Measurements from ENCODE around the gene MEMO1.
"Not testable (repeated sequence)": the region's sequence is repeated elsewhere in the genome, so short reads cannot be mapped to it uniquely, and the experiment has no call there.

Gene MEMO1

GRCh38 chr2:32043561-32043960, 32.8 kb upstream of the MEMO1 start:
- Histone ChIP-seq H3K4me2 (ENCODE audit: low read length) (no peak overlapping the region), H3K36me3 (ENCODE audit: control insufficient read depth, insufficient read depth, low read length) (no peaks in the 10 kb centered on the region), H3K9ac (no peak overlapping the region), H3K9me3 (ENCODE audit: control insufficient read depth, low read length) (no peaks in the 10 kb centered on the region), H2AFZ (no peak overlapping the region), H3K79me2 (no peaks in the 10 kb centered on the region), H3K27me3 (ENCODE audit: control insufficient read depth, insufficient read depth, low read length) (no peaks in the 10 kb centered on the region), H3K27ac (no peak overlapping the region), H3K4me1 (peaks cover 4% of the 10 kb centered on the region), H3K4me3 (ENCODE audit: low read depth, low read length) (no peak overlapping the region)
- TF ChIP-seq CTCF (IDR thresholded peaks at IDR 0.05): no peak

DNA sequence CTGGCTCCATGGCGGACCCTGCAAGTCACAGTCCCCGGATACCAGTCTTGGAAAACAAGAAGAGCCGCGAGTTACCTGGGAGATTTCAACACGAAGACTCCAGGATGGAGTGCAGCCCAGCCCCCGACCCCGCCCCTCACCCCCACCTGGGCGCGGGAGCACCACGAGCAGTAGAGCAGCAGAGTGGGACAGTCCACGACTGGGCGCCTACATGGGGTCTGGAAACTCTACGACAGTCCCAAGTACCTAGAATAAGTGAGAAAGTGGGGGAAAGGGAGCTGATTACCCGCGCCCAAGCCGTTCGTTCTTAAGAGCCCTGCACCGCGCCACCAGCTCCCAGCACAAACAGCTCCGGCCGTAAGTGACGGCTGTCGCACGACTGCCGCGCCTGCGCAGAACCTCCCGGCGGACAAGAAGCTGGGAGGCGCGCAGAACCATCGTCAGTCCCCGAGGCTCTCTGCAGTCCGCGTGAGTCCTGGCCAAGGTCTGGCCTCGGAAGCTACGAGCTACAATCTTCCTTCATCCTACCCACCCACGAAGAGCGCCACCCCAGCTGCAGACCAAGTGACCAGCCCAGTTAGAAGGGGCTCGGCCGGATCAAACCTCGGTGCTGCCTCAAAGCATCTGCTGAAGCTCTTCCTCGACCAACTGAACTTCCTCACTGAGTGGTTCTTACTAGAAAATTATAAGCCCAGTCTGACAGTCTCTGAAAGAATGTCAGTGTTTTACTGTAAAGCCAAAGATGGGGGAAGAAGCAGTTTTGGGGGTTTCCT, 28.8 kb upstream of the MEMO1 start, which contains the start of gene DPY30:
Gene DPY30 (minus strand): TSS at position 359 of the 773 bp plus-strand sequence. CDS start 349 bp downstream, at position 10.
- peaks cover 4% of the 10 kb centered on the region for H3K4me1 ChIP-seq
- H3K27ac ChIP-seq: peak within 1 kb of the TSS; percentile 73
- H3K9me3 ChIP-seq (ENCODE audit: control insufficient read depth, low read length): no peaks in the 10 kb centered on the region
- H3K36me3 ChIP-seq (ENCODE audit: control insufficient read depth, insufficient read depth, low read length): no peaks in the 10 kb centered on the region
- no peaks in the 10 kb centered on the region for H3K27me3 ChIP-seq (ENCODE audit: control insufficient read depth, insufficient read depth, low read length)
- no peak for TF ChIP-seq CTCF (IDR thresholded peaks at IDR 0.05)
- peak within 1 kb of the TSS; percentile 78 for H3K4me3 ChIP-seq (ENCODE audit: low read depth, low read length)
- H2AFZ ChIP-seq: peak within 1 kb of the TSS; percentile 92
- H3K79me2 ChIP-seq: peaks cover 2% of the 10 kb centered on the region
- peak within 1 kb of the TSS; percentile 84 for H3K4me2 ChIP-seq (ENCODE audit: low read length)
- no peak within 1 kb of the TSS for H3K9ac ChIP-seq

DNA sequence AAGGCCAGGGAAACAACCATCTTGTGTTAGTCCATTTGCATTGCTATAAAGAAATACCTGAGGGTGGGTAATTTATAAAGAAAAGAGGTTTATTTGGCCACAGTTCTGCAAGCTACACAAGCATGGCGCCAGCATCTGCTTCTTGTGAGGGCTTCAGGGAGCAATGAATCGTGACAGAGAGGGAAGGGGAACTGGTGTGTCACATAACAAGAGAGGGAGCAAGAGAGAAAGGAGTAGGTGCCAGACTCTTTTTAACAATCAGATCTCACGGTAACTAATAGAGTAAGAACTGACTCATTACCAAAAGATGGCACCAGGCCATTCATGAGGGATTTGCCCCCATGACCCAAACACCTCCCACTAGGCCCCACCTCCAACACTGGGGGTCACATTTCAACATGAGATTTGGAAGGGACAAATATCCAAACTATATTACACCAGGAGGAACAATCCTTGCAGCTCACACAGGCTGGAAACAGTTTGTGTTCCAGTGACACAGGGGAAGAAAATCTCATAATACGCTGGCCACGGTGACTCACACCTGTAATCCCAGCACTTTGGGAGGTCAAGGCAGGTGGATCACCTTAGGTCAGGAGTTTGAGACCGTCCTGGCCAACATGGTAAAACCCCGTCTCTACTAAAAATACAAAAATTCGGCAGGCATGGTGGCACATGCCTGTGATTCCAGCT, 23.5 kb upstream of the MEMO1 start:
- not testable (repeated sequence) for H3K9me3 ChIP-seq (ENCODE audit: control insufficient read depth, low read length); H3K27ac ChIP-seq; H3K4me1 ChIP-seq; H3K27me3 ChIP-seq (ENCODE audit: control insufficient read depth, insufficient read depth, low read length); H3K9ac ChIP-seq; H2AFZ ChIP-seq; H3K4me3 ChIP-seq (ENCODE audit: low read depth, low read length); H3K4me2 ChIP-seq (ENCODE audit: low read length); H3K36me3 ChIP-seq (ENCODE audit: control insufficient read depth, insufficient read depth, low read length)
- peaks cover 29% of the 10 kb centered on the region for H3K79me2 ChIP-seq

- H2AFZ ChIP-seq; H3K36me3 ChIP-seq (ENCODE audit: control insufficient read depth, insufficient read depth, low read length); H3K79me2 ChIP-seq; H3K9ac ChIP-seq; H3K27me3 ChIP-seq (ENCODE audit: control insufficient read depth, insufficient read depth, low read length); H3K27ac ChIP-seq; H3K4me3 ChIP-seq (ENCODE audit: low read depth, low read length); H3K4me1 ChIP-seq; H3K9me3 ChIP-seq (ENCODE audit: control insufficient read depth, low read length); H3K4me2 ChIP-seq (ENCODE audit: low read length): not testable (repeated sequence)
These were observed 8.1 kb upstream of the MEMO1 start for GRCh38 chr2:32018789-32019482.

DNA sequence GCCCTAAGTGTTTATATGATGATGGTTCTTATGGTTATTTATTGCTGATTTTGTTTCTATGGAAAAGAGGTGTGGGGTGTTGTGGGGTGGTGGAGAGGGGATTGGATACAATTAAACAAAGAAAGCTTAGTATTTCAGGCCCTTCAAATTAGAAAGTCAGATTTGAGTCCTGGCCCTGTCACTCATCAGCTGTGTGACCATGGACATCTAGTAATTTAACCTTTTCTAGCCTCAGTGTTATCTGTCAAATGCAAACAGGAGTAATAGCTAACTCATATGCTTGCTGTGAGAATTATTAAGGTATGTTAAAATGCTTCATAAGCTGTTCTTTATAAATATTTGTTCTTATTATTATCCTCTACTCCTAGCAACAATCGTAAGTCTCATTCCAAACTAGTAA, 2.1 kb upstream of the MEMO1 start:
- Histone ChIP-seq H3K4me3 (ENCODE audit: low read depth, low read length) (no peak overlapping the region), H3K9ac (no peak overlapping the region), H3K79me2 (peaks cover 6% of the 10 kb centered on the region), H3K27me3 (ENCODE audit: control insufficient read depth, insufficient read depth, low read length) (no peaks in the 10 kb centered on the region), H3K27ac (no peak overlapping the region), H3K4me2 (ENCODE audit: low read length) (no peak overlapping the region), H3K9me3 (ENCODE audit: control insufficient read depth, low read length) (no peaks in the 10 kb centered on the region), H2AFZ (no peak overlapping the region), H3K36me3 (ENCODE audit: control insufficient read depth, insufficient read depth, low read length) (no peaks in the 10 kb centered on the region), H3K4me1 (peaks cover 7% of the 10 kb centered on the region)
- TF ChIP-seq CTCF (IDR thresholded peaks at IDR 0.05): no peak

All from parathyroid adenoma (tissue), 2 donors.